Spleen (tissue), 7 donors: Measurements from ENCODE around the gene GRIK4.

Experiments
- CTCF ChIP-seq, 11 experiments: fragments of 200-600 bp in 7 of 11; fragments of 450-650 bp in 4 of 11; sonication (generic) in 4 of 11; IDR thresholded peaks in 8 of 11; conservative IDR thresholded peaks in 3 of 11; 1 replicate in 7 of 11; 2 replicates in 4 of 11; pipeline versions ENCODE4 v1.4.0 to v1.8.0; 2016 to 2021; ENCODE audit warnings: antibody characterized with exemption in 11 of 11, inconsistent platforms in 4 of 11, mild to moderate bottlenecking in 1 of 11
- POLR2A ChIP-seq, 3 donors: fragments of 450-650 bp; IDR thresholded peaks; one replicate each; pipeline ENCODE4 v1.5.1; 2017; ENCODE audit warnings: antibody characterized with exemption in 3 of 3, mild to moderate bottlenecking in 1 of 3
- POLR2AphosphoS5 ChIP-seq, 3 donors: sonication (generic); formaldehyde crosslinking; IDR thresholded peaks; one replicate each; pipeline ENCODE4 v1.5.1; 2017; ENCODE audit warnings: antibody characterized with exemption in 3 of 3
- donor health status: DM: no; HTN: no; CAD: no; lungs with moderate emphysema.
- donor health status: DM: no; HTN: no; CAD: no.
- donor health status: DM: no; HTN: no; CAD: no.

DNA sequence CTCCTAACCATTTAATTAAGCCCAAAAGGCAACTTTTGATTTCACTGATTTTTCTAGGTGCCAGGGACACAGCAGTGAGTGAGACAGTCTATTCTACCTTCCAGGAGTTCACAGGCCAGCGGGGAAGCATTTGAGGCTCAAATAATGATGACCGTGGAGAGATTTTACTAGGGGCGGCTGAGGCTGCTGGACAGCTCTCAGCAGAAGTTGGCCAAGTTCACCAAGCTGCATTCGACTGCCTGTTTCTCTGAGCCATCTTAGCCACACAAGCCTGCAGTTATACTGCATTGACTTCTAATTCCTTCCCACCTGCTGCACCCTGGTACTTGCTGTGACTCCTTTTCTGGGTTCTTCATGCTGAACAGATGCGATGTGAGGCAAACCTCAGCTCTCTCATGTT is 343.4 kb downstream of the GRIK4 start:
- TF ChIP-seq CTCF (IDR thresholded peaks at IDR 0.05 in 8 of 11, conservative IDR thresholded peaks at IDR 0.05 in 3 of 11) (no peak), POLR2A (IDR thresholded peaks at IDR 0.05) (no peak), POLR2AphosphoS5 (IDR thresholded peaks at IDR 0.05) (no peak)
